Measurements from ENCODE around the gene CCL23.

DNA sequence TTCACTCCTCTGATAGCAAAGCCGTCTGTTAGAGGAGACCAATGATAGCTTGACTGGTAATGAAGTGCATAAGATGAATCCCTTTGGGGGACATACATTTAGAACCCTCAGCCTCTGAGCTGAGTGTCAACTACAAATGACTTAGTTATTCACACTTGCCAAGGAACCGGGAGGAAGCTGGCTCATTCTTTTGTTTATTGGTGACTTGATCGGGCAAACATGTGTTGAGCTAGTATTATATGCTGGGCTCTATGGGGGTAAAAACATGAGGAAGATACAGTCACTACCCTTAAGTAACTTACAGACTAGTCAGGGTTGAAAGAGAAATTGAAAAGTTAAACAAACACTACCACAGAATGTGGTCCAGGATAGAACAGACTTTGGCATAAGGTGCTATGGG lies 39.4 kb downstream of the CCL23 start:
- TF ChIP-seq EZH2 (IDR thresholded peaks at IDR 0.05; ENCODE audit: borderline replicate concordance, insufficient read depth, low read length, poor library complexity, severe bottlenecking) (no peak), EP300 (conservative IDR thresholded peaks at IDR 0.05; ENCODE audit: poor library complexity, severe bottlenecking) (no peak), MXI1 (conservative IDR thresholded peaks at IDR 0.05; ENCODE audit: poor library complexity, severe bottlenecking) (no peak), RAD21 (conservative IDR thresholded peaks at IDR 0.05) (no peak), POLR2AphosphoS5 (IDR thresholded peaks at IDR 0.05) (no peak), SMC3 (conservative IDR thresholded peaks at IDR 0.05; ENCODE audit: poor library complexity) (no peak), TAF1 (IDR thresholded peaks at IDR 0.05; ENCODE audit: low read depth) (no peak)
- TF ChIP-seq, protein P1, sequence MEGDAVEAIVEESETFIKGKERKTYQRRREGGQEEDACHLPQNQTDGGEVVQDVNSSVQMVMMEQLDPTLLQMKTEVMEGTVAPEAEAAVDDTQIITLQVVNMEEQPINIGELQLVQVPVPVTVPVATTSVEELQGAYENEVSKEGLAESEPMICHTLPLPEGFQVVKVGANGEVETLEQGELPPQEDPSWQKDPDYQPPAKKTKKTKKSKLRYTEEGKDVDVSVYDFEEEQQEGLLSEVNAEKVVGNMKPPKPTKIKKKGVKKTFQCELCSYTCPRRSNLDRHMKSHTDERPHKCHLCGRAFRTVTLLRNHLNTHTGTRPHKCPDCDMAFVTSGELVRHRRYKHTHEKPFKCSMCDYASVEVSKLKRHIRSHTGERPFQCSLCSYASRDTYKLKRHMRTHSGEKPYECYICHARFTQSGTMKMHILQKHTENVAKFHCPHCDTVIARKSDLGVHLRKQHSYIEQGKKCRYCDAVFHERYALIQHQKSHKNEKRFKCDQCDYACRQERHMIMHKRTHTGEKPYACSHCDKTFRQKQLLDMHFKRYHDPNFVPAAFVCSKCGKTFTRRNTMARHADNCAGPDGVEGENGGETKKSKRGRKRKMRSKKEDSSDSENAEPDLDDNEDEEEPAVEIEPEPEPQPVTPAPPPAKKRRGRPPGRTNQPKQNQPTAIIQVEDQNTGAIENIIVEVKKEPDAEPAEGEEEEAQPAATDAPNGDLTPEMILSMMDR (IDR thresholded peaks at IDR 0.05; ENCODE audit: poor library complexity, severe bottlenecking), result no peak
- TF ChIP-seq, protein P2, sequence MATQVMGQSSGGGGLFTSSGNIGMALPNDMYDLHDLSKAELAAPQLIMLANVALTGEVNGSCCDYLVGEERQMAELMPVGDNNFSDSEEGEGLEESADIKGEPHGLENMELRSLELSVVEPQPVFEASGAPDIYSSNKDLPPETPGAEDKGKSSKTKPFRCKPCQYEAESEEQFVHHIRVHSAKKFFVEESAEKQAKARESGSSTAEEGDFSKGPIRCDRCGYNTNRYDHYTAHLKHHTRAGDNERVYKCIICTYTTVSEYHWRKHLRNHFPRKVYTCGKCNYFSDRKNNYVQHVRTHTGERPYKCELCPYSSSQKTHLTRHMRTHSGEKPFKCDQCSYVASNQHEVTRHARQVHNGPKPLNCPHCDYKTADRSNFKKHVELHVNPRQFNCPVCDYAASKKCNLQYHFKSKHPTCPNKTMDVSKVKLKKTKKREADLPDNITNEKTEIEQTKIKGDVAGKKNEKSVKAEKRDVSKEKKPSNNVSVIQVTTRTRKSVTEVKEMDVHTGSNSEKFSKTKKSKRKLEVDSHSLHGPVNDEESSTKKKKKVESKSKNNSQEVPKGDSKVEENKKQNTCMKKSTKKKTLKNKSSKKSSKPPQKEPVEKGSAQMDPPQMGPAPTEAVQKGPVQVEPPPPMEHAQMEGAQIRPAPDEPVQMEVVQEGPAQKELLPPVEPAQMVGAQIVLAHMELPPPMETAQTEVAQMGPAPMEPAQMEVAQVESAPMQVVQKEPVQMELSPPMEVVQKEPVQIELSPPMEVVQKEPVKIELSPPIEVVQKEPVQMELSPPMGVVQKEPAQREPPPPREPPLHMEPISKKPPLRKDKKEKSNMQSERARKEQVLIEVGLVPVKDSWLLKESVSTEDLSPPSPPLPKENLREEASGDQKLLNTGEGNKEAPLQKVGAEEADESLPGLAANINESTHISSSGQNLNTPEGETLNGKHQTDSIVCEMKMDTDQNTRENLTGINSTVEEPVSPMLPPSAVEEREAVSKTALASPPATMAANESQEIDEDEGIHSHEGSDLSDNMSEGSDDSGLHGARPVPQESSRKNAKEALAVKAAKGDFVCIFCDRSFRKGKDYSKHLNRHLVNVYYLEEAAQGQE (IDR thresholded peaks at IDR 0.05; ENCODE audit: borderline replicate concordance), result no peak

All from neural cell (in vitro differentiated cells).